Kidney epithelial cell (primary cell): ENCODE data around the gene RPL28. TPM values are rescaled to one million over a fixed set of nuclear protein-coding genes. Genes with fewer than 3 reads are reported as not detected.
A peak's percentile ranks its signal among the peaks of the same experiment; 100 is the strongest.

Experiments used
- DNase-seq: peaks from one replicate; pipeline ENCODE4 v3.0.0-alpha.2; 2010; ENCODE audit warnings: low read depth
- H3K27me3 ChIP-seq: 2 replicates; pipeline ENCODE4 v1.6.0; 2011; ENCODE audit warnings: low read length; ENCODE audit not compliant: control insufficient read depth, insufficient read depth
- H3K36me3 ChIP-seq: 2 replicates; pipeline ENCODE4 v1.5.1; 2011; ENCODE audit warnings: low read length; ENCODE audit not compliant: control insufficient read depth, insufficient read depth
- H3K4me3 ChIP-seq: 2 replicates; pipeline ENCODE4 v1.5.1; 2011; ENCODE audit warnings: low read depth, mild to moderate bottlenecking, control low read depth, low read length
- total RNA-seq: library from RNA; depleted of rRNA; stranded (reverse); fragments of >200 nt; gene quantifications from 2 replicates; pipeline ENCODE4 v1.2.3, GENCODE V29; 2015
- TF ChIP-seq, protein P1 (sequence below): IDR thresholded peaks from 2 replicates; pipeline ENCODE4 v1.5.1; 2011; ENCODE audit warnings: mild to moderate bottlenecking, moderate library complexity, low read length, control low read depth, inconsistent platforms; ENCODE audit not compliant: insufficient read depth, poor library complexity, severe bottlenecking

The RPL28 gene
- total RNA-seq, 1 donor from 2014 or later: 630 TPM

DNA sequence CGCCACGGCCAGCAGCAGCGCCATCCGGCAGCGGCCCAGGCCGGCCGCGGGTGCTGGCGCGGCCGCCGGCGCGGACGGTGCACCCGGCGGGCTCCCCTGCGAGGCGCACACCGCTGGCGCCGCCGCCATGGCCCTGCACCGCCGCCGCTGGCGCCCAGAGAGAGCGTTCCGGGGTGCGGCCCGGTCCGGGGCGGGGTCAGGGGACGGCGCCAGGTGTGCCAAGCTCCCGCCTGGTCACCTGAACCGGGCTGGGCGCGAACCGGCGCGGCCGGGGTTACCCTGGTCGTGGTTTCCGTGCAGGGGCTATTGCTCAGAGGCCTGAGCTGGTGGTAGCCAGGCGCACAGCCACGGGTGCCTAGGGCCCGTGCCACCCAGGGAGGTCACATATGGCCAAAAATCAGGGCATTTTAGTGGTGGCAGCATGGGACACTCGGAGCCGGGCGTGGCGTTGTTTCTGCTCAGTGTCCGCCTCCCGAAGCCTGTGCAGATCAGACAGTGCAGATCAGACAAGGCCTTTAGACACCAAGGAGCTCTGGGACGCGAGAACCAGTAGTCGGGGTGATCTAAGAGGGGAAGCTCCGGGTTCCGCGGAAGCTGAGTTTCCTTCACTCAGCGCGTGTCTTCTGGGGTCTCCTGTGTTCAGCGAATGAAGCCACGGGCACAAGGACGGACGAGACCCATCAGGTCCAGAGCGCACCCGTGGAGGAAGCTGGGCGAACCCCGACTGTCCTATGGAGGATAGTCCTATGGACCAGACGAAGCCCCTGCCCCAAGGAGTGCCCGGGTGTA is 1.4 kb upstream of the RPL28 start, which contains the start of gene TMEM238:
TSS of gene TMEM238 (minus strand) at position 162 of the 789 bp plus-strand sequence. CDS start at position 129, 33 bp downstream.
- TF ChIP-seq, protein P1, sequence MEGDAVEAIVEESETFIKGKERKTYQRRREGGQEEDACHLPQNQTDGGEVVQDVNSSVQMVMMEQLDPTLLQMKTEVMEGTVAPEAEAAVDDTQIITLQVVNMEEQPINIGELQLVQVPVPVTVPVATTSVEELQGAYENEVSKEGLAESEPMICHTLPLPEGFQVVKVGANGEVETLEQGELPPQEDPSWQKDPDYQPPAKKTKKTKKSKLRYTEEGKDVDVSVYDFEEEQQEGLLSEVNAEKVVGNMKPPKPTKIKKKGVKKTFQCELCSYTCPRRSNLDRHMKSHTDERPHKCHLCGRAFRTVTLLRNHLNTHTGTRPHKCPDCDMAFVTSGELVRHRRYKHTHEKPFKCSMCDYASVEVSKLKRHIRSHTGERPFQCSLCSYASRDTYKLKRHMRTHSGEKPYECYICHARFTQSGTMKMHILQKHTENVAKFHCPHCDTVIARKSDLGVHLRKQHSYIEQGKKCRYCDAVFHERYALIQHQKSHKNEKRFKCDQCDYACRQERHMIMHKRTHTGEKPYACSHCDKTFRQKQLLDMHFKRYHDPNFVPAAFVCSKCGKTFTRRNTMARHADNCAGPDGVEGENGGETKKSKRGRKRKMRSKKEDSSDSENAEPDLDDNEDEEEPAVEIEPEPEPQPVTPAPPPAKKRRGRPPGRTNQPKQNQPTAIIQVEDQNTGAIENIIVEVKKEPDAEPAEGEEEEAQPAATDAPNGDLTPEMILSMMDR: no peak
- no peak for DNase-seq

DNA sequence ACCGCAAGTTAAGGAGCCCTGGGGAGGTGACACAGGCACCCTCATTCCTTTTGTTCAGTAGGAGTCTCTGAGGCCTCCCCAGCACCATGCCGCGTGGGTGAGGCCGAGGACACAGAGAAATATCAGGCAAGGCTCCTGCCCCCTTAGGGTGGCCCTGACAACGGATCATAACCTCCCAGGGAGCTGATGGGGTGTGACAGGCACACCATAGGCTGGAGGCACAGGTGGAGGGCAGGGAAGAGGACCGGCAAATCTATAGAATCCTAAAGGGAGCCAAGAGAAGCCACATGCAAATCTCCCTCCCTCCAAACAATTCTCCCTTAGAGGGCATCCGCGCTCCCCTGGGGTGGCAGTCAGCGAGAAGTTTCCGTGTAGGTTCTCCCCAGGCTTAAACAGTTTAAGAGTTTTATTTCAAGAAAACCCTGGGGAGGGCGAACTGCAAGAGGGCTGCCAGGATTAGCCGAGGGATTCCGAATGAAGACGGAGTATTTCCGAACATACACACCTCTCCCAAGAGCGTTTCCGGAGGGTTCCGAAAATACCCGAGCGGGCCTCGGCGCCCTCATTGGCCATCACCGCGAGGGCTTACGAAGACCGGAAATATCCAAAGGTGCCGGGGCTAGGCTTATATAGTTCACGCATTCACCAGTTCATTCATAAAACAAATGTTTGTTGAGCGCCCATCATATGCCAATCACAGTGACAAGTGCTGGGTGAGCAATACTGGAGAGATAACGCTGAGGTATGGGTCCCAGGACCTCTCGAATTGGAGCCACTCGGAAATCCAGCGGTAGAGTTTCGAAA is 610 bp upstream of the RPL28 start:
- TF ChIP-seq, protein P1: no peak
- peaks cover 4% of the 10 kb centered on the region for H3K36me3 ChIP-seq
- DNase-seq: peak; percentile 90
- no peaks in the 10 kb centered on the region for H3K27me3 ChIP-seq
- H3K4me3 ChIP-seq: peak overlapping the region; percentile 33

More for the DNA sequence above, 1.4 kb upstream of the RPL28 start, which contains the start of gene TMEM238:
- Histone ChIP-seq H3K4me3 (peak within 1 kb of the TSS; percentile 40), H3K36me3 (peaks cover 2% of the 10 kb centered on the region), H3K27me3 (no peaks in the 10 kb centered on the region)

DNA sequence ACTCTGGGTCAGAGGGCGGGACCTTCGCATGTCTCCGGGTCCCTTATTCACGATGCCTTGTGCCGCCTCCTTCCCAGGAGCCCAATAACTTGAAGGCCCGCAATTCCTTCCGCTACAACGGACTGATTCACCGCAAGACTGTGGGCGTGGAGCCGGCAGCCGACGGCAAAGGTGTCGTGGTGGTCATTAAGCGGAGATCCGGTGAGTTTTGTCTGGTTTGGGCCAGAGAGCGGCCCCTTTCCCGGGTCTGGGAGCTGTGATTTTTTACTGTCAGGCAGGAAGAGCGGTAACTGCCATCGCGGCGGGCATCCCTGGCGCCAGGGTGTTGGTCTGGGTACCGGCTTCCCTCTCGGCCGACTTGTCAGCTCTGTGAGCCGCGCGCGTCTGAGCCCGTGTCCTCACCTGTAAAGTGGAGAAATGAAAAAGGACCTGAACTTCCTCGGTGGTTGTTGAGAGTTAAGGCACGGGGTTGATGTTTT is 800 bp downstream of the RPL28 start:
- Histone ChIP-seq H3K36me3 (peaks cover 4% of the 10 kb centered on the region), H3K4me3 (peak overlapping the region; percentile 82), H3K27me3 (no peaks in the 10 kb centered on the region)
- no peak for DNase-seq
- TF ChIP-seq, protein P1: no peak

DNA sequence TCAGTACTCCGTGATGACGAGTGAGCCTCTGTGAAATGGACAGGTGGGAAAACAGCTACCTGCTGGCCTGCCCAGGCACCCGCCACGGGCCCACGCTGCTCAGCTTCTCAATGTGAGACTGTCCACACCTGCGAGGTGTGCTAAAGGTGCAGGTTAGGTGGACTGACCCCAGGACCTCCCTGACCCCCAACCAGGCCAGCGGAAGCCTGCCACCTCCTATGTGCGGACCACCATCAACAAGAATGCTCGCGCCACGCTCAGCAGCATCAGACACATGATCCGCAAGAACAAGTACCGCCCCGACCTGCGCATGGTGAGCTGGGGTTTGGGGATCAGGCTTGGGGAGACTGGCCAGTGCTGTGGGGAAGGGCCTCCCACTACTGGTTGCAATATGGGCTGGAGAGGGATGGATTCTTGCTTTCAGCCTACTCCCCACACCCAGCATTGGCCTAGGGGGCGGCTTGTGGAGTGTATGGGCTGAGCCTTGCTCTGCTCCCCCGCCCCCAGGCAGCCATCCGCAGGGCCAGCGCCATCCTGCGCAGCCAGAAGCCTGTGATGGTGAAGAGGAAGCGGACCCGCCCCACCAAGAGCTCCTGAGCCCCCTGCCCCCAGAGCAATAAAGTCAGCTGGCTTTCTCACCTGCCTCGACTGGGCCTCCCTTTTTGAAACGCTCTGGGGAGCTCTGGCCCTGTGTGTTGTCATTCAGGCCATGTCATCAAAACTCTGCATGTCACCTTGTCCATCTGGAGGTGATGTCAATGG is 2.2 kb downstream of the RPL28 start:
- H3K27me3 ChIP-seq: no peaks in the 10 kb centered on the region
- TF ChIP-seq, protein P1: no peak
- peak overlapping the region; percentile 82 for H3K4me3 ChIP-seq
- peaks cover 4% of the 10 kb centered on the region for H3K36me3 ChIP-seq
- no peak for DNase-seq

DNA sequence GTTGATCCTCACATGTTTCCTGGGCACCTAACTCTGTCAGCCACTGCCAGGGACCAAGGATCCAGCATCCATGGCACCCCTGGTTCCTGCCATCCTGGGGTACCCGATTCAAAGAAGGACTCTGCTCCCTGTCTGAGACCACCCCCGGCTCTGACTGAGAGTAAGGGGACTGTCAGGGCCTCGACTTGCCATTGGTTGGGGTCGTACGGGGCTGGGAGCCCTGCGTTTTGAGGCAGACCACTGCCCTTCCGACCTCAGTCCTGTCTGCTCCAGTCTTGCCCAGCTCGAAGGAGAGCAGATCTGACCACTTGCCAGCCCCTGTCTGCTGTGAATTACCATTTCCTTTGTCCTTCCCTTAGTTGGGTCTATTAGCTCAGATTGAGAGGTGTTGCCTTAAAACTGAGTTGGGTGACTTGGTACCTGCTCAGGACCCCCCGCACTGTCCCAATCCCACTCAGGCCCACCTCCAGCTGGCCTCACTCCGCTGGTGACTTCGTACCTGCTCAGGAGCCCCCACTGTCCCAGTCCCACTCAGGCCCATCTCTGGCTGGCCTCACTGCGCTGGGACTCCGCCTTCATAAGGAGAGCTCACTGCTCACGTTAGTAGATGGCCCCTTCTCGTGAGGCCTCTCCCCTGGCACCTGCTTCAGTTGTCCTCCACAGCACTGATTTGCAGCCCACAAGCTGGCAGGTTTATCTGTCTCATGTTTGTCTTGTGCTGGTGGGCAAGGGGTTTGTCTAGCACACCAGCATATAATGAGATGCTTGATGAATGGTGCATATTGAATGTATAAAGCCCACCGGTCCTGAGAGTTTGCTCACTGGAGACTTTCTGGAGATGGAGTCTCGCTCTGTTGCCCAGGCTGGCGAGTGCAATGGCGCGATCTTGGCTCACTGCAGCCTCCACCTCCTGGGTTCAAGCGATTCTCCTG is 3.9 kb downstream of the RPL28 start:
- Histone ChIP-seq H3K27me3 (no peaks in the 10 kb centered on the region), H3K4me3 (no peak overlapping the region), H3K36me3 (peaks cover 4% of the 10 kb centered on the region)
- TF ChIP-seq, protein P1: no peak
- DNase-seq: no peak
